ENCODE data around the gene MGAT5B. TPM values are rescaled to one million over a fixed set of nuclear protein-coding genes. Genes with fewer than 3 reads are reported as not detected.

MGAT5B gene
- total RNA-seq, 1 donor from 2014 or later, result 7.5 TPM

DNA sequence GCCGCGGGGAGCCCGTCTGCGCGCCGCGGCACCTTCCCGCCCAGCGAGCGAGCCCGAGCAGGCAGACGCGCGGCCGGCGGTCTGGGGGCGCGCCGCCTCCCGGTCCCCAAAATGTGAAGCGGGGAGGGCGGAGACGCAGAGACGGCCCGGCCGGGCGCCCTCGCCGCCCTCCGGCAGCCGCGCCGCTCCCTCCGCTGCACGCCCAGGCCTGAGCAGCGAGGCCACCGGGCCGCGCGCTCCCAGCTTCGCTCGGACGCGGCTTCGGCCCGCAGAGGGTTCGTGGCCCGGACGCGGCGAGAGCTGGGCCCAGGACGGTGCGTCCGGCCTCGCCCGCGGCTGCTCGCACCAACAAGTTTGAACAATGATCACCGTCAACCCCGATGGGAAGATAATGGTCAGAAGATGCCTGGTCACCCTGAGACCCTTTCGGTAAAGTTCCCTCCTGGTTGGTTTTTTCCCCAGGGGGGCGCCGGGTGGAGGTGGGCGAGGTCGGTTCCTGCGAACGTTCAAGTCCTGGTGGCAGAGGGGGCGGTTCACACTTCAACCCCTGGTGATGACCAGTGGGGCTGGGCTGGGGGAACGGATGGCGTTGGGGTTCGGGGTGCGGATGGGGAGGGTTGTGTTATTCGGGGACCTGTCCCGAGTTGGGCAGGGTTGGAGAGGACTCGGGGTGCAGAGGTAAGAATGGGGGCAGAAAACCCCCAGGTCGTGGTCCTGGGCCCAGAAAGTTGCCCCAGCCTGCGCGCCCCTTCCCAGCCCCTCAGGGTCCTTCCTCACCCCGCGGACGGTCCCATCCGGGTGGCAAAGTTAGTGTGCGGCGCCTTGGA lies 678 bp downstream of the MGAT5B start:
- DNase-seq (ENCODE audit: low read depth), result no peak
- TF ChIP-seq, protein P1, sequence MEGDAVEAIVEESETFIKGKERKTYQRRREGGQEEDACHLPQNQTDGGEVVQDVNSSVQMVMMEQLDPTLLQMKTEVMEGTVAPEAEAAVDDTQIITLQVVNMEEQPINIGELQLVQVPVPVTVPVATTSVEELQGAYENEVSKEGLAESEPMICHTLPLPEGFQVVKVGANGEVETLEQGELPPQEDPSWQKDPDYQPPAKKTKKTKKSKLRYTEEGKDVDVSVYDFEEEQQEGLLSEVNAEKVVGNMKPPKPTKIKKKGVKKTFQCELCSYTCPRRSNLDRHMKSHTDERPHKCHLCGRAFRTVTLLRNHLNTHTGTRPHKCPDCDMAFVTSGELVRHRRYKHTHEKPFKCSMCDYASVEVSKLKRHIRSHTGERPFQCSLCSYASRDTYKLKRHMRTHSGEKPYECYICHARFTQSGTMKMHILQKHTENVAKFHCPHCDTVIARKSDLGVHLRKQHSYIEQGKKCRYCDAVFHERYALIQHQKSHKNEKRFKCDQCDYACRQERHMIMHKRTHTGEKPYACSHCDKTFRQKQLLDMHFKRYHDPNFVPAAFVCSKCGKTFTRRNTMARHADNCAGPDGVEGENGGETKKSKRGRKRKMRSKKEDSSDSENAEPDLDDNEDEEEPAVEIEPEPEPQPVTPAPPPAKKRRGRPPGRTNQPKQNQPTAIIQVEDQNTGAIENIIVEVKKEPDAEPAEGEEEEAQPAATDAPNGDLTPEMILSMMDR (conservative IDR thresholded peaks at IDR 0.05; ENCODE audit: low read depth, low read length), result no peak
- H3K4me3 ChIP-seq (ENCODE audit: low read depth, low read length), result no peak overlapping the region

GRCh38 chr17:76869496-76870376 lies 1.5 kb downstream of the MGAT5B start:
- TF ChIP-seq, protein P1 (conservative IDR thresholded peaks at IDR 0.05; ENCODE audit: low read depth, low read length), result no peak
- no peak for DNase-seq (ENCODE audit: low read depth)
- H3K4me3 ChIP-seq (ENCODE audit: low read depth, low read length), result no peak overlapping the region

GRCh38 chr17:76870377-76870714 lies 2.1 kb downstream of the MGAT5B start:
- TF ChIP-seq, protein P1 (conservative IDR thresholded peaks at IDR 0.05; ENCODE audit: low read depth, low read length), result no peak
- no peak for DNase-seq (ENCODE audit: low read depth)

GRCh38 chr17:76871668-76872067 lies 3.5 kb downstream of the MGAT5B start:
- no peak overlapping the region for H3K4me3 ChIP-seq (ENCODE audit: low read depth, low read length)
- TF ChIP-seq, protein P1 (conservative IDR thresholded peaks at IDR 0.05; ENCODE audit: low read depth, low read length), result no peak
- DNase-seq (ENCODE audit: low read depth), result no peak

More at GRCh38 chr17:76870377-76870714, 2.1 kb downstream of the MGAT5B start:
- H3K4me3 ChIP-seq (ENCODE audit: low read depth, low read length), result no peak overlapping the region

- no peak for DNase-seq (ENCODE audit: low read depth)
- TF ChIP-seq, protein P1 (conservative IDR thresholded peaks at IDR 0.05; ENCODE audit: low read depth, low read length), result no peak
- H3K4me3 ChIP-seq (ENCODE audit: low read depth, low read length), result no peak overlapping the region
These were observed 4.1 kb downstream of the MGAT5B start for GRCh38 chr17:76872221-76872873.

DNA sequence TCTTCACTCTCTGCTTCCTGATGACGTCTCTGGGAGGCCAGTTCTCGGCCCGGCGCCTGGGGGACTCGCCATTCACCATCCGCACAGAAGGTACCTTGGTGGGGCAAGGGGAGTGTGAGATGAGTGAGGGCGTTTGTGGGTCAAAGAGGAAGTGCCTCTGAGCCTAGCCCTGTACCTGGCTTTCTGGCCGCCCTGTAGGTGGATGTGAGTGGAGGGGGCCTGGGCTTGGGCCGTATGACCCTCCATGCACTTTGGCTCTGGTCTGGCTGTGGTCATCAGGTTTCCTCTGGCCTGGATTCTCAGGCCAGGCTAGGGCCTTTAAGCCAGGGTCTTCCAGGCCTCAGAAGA lies 4.6 kb downstream of the MGAT5B start:
- DNase-seq (ENCODE audit: low read depth), result no peak
- no peak overlapping the region for H3K4me3 ChIP-seq (ENCODE audit: low read depth, low read length)
- TF ChIP-seq, protein P1 (conservative IDR thresholded peaks at IDR 0.05; ENCODE audit: low read depth, low read length), result no peak
